Measurements from ENCODE around the gene BCL11B.

The BCL11B gene

GRCh38 chr14:99176156-99176945 lies 95.6 kb downstream of the BCL11B start:
- ATAC-seq, result no peak
- H3K27me3 Mint-ChIP-seq, result no peaks in the 10 kb centered on the region
- peaks cover 3% of the 10 kb centered on the region for H3K9me3 Mint-ChIP-seq
- no peak overlapping the region for H3K27ac Mint-ChIP-seq
- no peaks in the 10 kb centered on the region for H3K4me1 Mint-ChIP-seq
- H3K36me3 Mint-ChIP-seq, result no peaks in the 10 kb centered on the region
- H3K4me3 Mint-ChIP-seq, result no peak overlapping the region

GRCh38 chr14:99175331-99176155 lies 96.5 kb downstream of the BCL11B start:
- Mint-ChIP-seq H3K27me3 (no peaks in the 10 kb centered on the region), H3K4me1 (no peaks in the 10 kb centered on the region), H3K9me3 (peaks cover 3% of the 10 kb centered on the region), H3K4me3 (no peak overlapping the region), H3K36me3 (no peaks in the 10 kb centered on the region), H3K27ac (no peak overlapping the region)
- ATAC-seq, result peak; percentile 43

GRCh38 chr14:99174770-99175319 lies 97.2 kb downstream of the BCL11B start:
- no peak overlapping the region for H3K27ac Mint-ChIP-seq
- peak; percentile 57 for ATAC-seq
- H3K36me3 Mint-ChIP-seq, result no peaks in the 10 kb centered on the region
- H3K4me3 Mint-ChIP-seq, result no peak overlapping the region
- H3K27me3 Mint-ChIP-seq, result no peaks in the 10 kb centered on the region
- H3K9me3 Mint-ChIP-seq, result peaks cover 3% of the 10 kb centered on the region
- no peaks in the 10 kb centered on the region for H3K4me1 Mint-ChIP-seq

- Mint-ChIP-seq H3K4me1 (no peaks in the 10 kb centered on the region), H3K27me3 (no peaks in the 10 kb centered on the region), H3K36me3 (no peaks in the 10 kb centered on the region), H3K4me3 (no peak overlapping the region), H3K9me3 (peaks cover 3% of the 10 kb centered on the region), H3K27ac (no peak overlapping the region)
- no peak for ATAC-seq
Measured at GRCh38 chr14:99174081-99174769, 97.8 kb downstream of the BCL11B start.

GRCh38 chr14:99173506-99173905 lies 98.5 kb downstream of the BCL11B start:
- no peaks in the 10 kb centered on the region for H3K27me3 Mint-ChIP-seq
- ATAC-seq, result no peak
- H3K4me3 Mint-ChIP-seq, result no peak overlapping the region
- H3K27ac Mint-ChIP-seq, result no peak overlapping the region
- no peaks in the 10 kb centered on the region for H3K9me3 Mint-ChIP-seq
- no peaks in the 10 kb centered on the region for H3K4me1 Mint-ChIP-seq
- no peaks in the 10 kb centered on the region for H3K36me3 Mint-ChIP-seq

- no peaks in the 10 kb centered on the region for H3K9me3 Mint-ChIP-seq
- H3K27ac Mint-ChIP-seq, result no peak overlapping the region
- H3K4me1 Mint-ChIP-seq, result no peaks in the 10 kb centered on the region
- no peaks in the 10 kb centered on the region for H3K36me3 Mint-ChIP-seq
- H3K27me3 Mint-ChIP-seq, result no peaks in the 10 kb centered on the region
- no peak overlapping the region for H3K4me3 Mint-ChIP-seq
- no peak for ATAC-seq
Measured at GRCh38 chr14:99173086-99173485, 98.9 kb downstream of the BCL11B start.

- H3K4me3 Mint-ChIP-seq, result no peak overlapping the region
- H3K27ac Mint-ChIP-seq, result no peak overlapping the region
- no peak for ATAC-seq
- H3K4me1 Mint-ChIP-seq, result no peaks in the 10 kb centered on the region
- peaks cover 2% of the 10 kb centered on the region for H3K9me3 Mint-ChIP-seq
- no peaks in the 10 kb centered on the region for H3K27me3 Mint-ChIP-seq
- no peaks in the 10 kb centered on the region for H3K36me3 Mint-ChIP-seq
Measured at GRCh38 chr14:99171396-99171795, 100.6 kb downstream of the BCL11B start.

GRCh38 chr14:99169776-99170356 lies 102.1 kb downstream of the BCL11B start:
- H3K27me3 Mint-ChIP-seq, result no peaks in the 10 kb centered on the region
- no peaks in the 10 kb centered on the region for H3K36me3 Mint-ChIP-seq
- no peak overlapping the region for H3K4me3 Mint-ChIP-seq
- ATAC-seq, result no peak
- H3K9me3 Mint-ChIP-seq, result peaks cover 7% of the 10 kb centered on the region
- no peak overlapping the region for H3K27ac Mint-ChIP-seq
- no peaks in the 10 kb centered on the region for H3K4me1 Mint-ChIP-seq

- no peak overlapping the region for H3K4me3 Mint-ChIP-seq
- H3K36me3 Mint-ChIP-seq, result no peaks in the 10 kb centered on the region
- no peak for ATAC-seq
- no peak overlapping the region for H3K27ac Mint-ChIP-seq
- no peaks in the 10 kb centered on the region for H3K4me1 Mint-ChIP-seq
- H3K9me3 Mint-ChIP-seq, result peaks cover 12% of the 10 kb centered on the region
- no peaks in the 10 kb centered on the region for H3K27me3 Mint-ChIP-seq
Measured at GRCh38 chr14:99168330-99168729, 103.7 kb downstream of the BCL11B start.

- Mint-ChIP-seq H3K4me1 (no peaks in the 10 kb centered on the region), H3K9me3 (peaks cover 14% of the 10 kb centered on the region), H3K36me3 (no peaks in the 10 kb centered on the region), H3K4me3 (no peak overlapping the region), H3K27me3 (no peaks in the 10 kb centered on the region), H3K27ac (no peak overlapping the region)
- no peak for ATAC-seq
Measured at GRCh38 chr14:99166506-99166905, 105.5 kb downstream of the BCL11B start.

- no peaks in the 10 kb centered on the region for H3K4me1 Mint-ChIP-seq
- peaks cover 14% of the 10 kb centered on the region for H3K9me3 Mint-ChIP-seq
- no peak overlapping the region for H3K4me3 Mint-ChIP-seq
- no peak for ATAC-seq
- no peak overlapping the region for H3K27ac Mint-ChIP-seq
- H3K27me3 Mint-ChIP-seq, result no peaks in the 10 kb centered on the region
- H3K36me3 Mint-ChIP-seq, result no peaks in the 10 kb centered on the region
Measured at GRCh38 chr14:99164712-99165111, 107.3 kb downstream of the BCL11B start.

GRCh38 chr14:99163446-99163845 lies 108.6 kb downstream of the BCL11B start:
- Mint-ChIP-seq H3K27ac (no peak overlapping the region), H3K27me3 (no peaks in the 10 kb centered on the region), H3K4me1 (no peaks in the 10 kb centered on the region), H3K36me3 (no peaks in the 10 kb centered on the region), H3K4me3 (no peak overlapping the region), H3K9me3 (peaks cover 14% of the 10 kb centered on the region)
- no peak for ATAC-seq

- H3K27ac Mint-ChIP-seq, result no peak overlapping the region
- no peaks in the 10 kb centered on the region for H3K36me3 Mint-ChIP-seq
- H3K27me3 Mint-ChIP-seq, result no peaks in the 10 kb centered on the region
- no peak for ATAC-seq
- peaks cover 8% of the 10 kb centered on the region for H3K9me3 Mint-ChIP-seq
- no peaks in the 10 kb centered on the region for H3K4me1 Mint-ChIP-seq
- H3K4me3 Mint-ChIP-seq, result no peak overlapping the region
Measured at GRCh38 chr14:99159341-99160340, 112.4 kb downstream of the BCL11B start.

GRCh38 chr14:99158646-99159165 lies 113.3 kb downstream of the BCL11B start:
- H3K27ac Mint-ChIP-seq, result no peak overlapping the region
- ATAC-seq, result no peak
- no peaks in the 10 kb centered on the region for H3K4me1 Mint-ChIP-seq
- H3K4me3 Mint-ChIP-seq, result no peak overlapping the region
- no peaks in the 10 kb centered on the region for H3K36me3 Mint-ChIP-seq
- peaks cover 5% of the 10 kb centered on the region for H3K9me3 Mint-ChIP-seq
- H3K27me3 Mint-ChIP-seq, result no peaks in the 10 kb centered on the region

All from stimulated activated memory B cell treated with anti-CD40 and anti-IgM and Interleukin-4, amounts not matched to agents 10 μg/mL and 1 μg/mL and 100 μg/mL, for 72 hours (primary cell).